Neural progenitor cell (in vitro differentiated cells): ENCODE data around the gene TSR3.

ENCODE experiments used
- CTCF ChIP-seq: fragments of 200-600 bp; sonication (generic); IDR thresholded peaks from 2 replicates; pipeline ENCODE4 v1.5.1; 2017; ENCODE audit warnings: antibody characterized with exemption, mild to moderate bottlenecking
- EZH2phosphoT487 ChIP-seq: fragments of 200-600 bp; sonication (generic); IDR thresholded peaks from 2 replicates; pipeline ENCODE4 v1.6.1; 2017; ENCODE audit warnings: antibody characterized with exemption

- TF ChIP-seq CTCF, result no peak
- TF ChIP-seq EZH2phosphoT487, result no peak
Measured at GRCh38 chr16:1320658-1321240, 30.9 kb downstream of the TSR3 start.
